PC-3 (cell line): ENCODE data around the gene WNT5A. TPM values are rescaled to one million over a fixed set of nuclear protein-coding genes. Genes with fewer than 3 reads are reported as not detected.
A peak's percentile ranks its signal among the peaks of the same experiment; 100 is the strongest.

Experiments used
- ATAC-seq: fragments of 200-7000 bp; cut with Tn5 transposase; 2 replicates; pipeline ENCODE4 v1.9.1; 2020; ENCODE audit warnings: mild to moderate bottlenecking, moderate library complexity
- BruUV-seq: library from RNA; stranded (reverse); fragments of 400-500 nt; replicated peaks from 2 replicates; lab custom pipeline; 2021; lab: Mats Ljungman, UMichigan
- CTCF ChIA-PET: fragments of 300-600 bp; sonication (Branson Sonifier 250); formaldehyde crosslinking; loops from one replicate; lab custom pipeline; 2022; ENCODE audit warnings: antibody characterized with exemption; lab: Charles Lee
- POLR2A ChIA-PET: fragments of 300-600 bp; sonication (Branson Sonifier 250); formaldehyde crosslinking; loops from one replicate; lab custom pipeline; 2022; ENCODE audit warnings: antibody characterized with exemption; ENCODE audit not compliant: unreplicated experiment; lab: Charles Lee
- DNase-seq: peaks from one replicate; pipeline ENCODE4 v3.0.0-alpha.2; 2015
- H2AFZ ChIP-seq: fragments of 300-600 bp; sonication (generic); 2 replicates; pipeline ENCODE4 v1.6.0; 2016; ENCODE audit warnings: antibody characterized with exemption, low read length
- H3F3A ChIP-seq: fragments of 300-600 bp; sonication (generic); one replicate; pipeline ENCODE4 v1.6.0; 2017; ENCODE audit warnings: antibody characterized with exemption, low read length, control low read depth, mild to moderate bottlenecking; ENCODE audit not compliant: unreplicated experiment
- H3K27ac ChIP-seq: fragments of 300-600 bp; sonication (generic); 2 replicates; pipeline ENCODE4 v1.5.1; 2016; ENCODE audit warnings: mild to moderate bottlenecking, low read length
- H3K27me3 ChIP-seq: fragments of 300-600 bp; sonication (generic); 2 replicates; pipeline ENCODE4 v1.6.1; 2016; ENCODE audit warnings: low read length, mixed read lengths
- H3K36me3 ChIP-seq: fragments of 300-600 bp; sonication (generic); 2 replicates; pipeline ENCODE4 v1.6.1; 2016; ENCODE audit warnings: low read depth, mixed run types, low read length, mixed read lengths
- H3K4me1 ChIP-seq: fragments of 300-600 bp; sonication (generic); 2 replicates; pipeline ENCODE4 v1.5.1; 2016; ENCODE audit warnings: low read length; ENCODE audit not compliant: insufficient read depth
- H3K4me2 ChIP-seq: fragments of 300-600 bp; sonication (generic); 2 replicates; pipeline ENCODE4 v1.6.0; 2016; ENCODE audit warnings: low read length
- H3K4me3 ChIP-seq: fragments of 300-600 bp; sonication (generic); 2 replicates; pipeline ENCODE4 v1.5.1; 2016; ENCODE audit warnings: mild to moderate bottlenecking, low read length, mixed read lengths
- H3K79me2 ChIP-seq: fragments of 300-600 bp; sonication (generic); 2 replicates; pipeline ENCODE4 v1.6.1; 2017; ENCODE audit warnings: low read length, mixed read lengths
- H3K9ac ChIP-seq: fragments of 300-600 bp; sonication (generic); 2 replicates; pipeline ENCODE4 v1.6.0; 2016; ENCODE audit warnings: mild to moderate bottlenecking, low read length
- H3K9me2 ChIP-seq: fragments of 300-600 bp; sonication (generic); replicated peaks from 2 replicates; pipeline ENCODE4 v1.6.1; 2016; ENCODE audit warnings: mixed run types, low read length, mixed read lengths
- H3K9me3 ChIP-seq: fragments of 300-600 bp; sonication (generic); 2 replicates; pipeline ENCODE4 v1.6.1; 2016; ENCODE audit warnings: low read length, mixed read lengths
- H4K20me1 ChIP-seq: fragments of 300-600 bp; sonication (generic); 2 replicates; pipeline ENCODE4 v1.6.1; 2016; ENCODE audit warnings: low read length, mixed read lengths
- CTCF ChIP-seq: fragments of 300-600 bp; sonication (generic); conservative IDR thresholded peaks from 2 replicates; pipeline ENCODE4 v1.5.1; 2017; ENCODE audit warnings: antibody characterized with exemption, low read depth, mild to moderate bottlenecking, low read length
- EZH2 ChIP-seq: fragments of 300-600 bp; sonication (generic); IDR thresholded peaks from one replicate; pipeline ENCODE4 v1.6.1; 2017; ENCODE audit warnings: antibody characterized with exemption, mild to moderate bottlenecking, low read length; ENCODE audit not compliant: unreplicated experiment
- EZH2phosphoT487 ChIP-seq: fragments of 300-600 bp; sonication (generic); IDR thresholded peaks from 2 replicates; pipeline ENCODE4 v1.6.1; 2018; ENCODE audit warnings: mild to moderate bottlenecking, antibody characterized with exemption, low read length, borderline replicate concordance
- intact Hi-C: fragments of 100-400 bp; cut with micrococcal nuclease; formaldehyde crosslinking; loops from 2 replicates; pipeline ENCODE4 v1.9.0; 2023
- total RNA-seq: library from RNA; depleted of rRNA; stranded (reverse); fragments of >200 nt; gene quantifications from 2 replicates; pipeline ENCODE4 v1.2.3, GENCODE V29; 2014

The WNT5A gene
- total RNA-seq, 1 experiment from 2014 or later: 21.8 TPM

GRCh38 chr3:55455915-55456314 lies 31.2 kb downstream of the WNT5A start:
- ChIA-PET CTCF (no interaction called here), POLR2A (no interaction called here)
- no peaks in the 10 kb centered on the region for H4K20me1 ChIP-seq
- no peak for ATAC-seq
- no peaks in the 10 kb centered on the region for H3F3A ChIP-seq
- intact Hi-C loops: loop anchor here (10.0 kb wide), 1 partner anchor 271 kb away; no protein-coding TSS in a partner anchor
- H2AFZ ChIP-seq: no peak overlapping the region
- no peaks in the 10 kb centered on the region for H3K79me2 ChIP-seq
- H3K4me1 ChIP-seq: no peaks in the 10 kb centered on the region
- TF ChIP-seq EZH2 (no peak), CTCF (no peak)
- H3K27ac ChIP-seq: no peak overlapping the region
- no peak overlapping the region for H3K4me3 ChIP-seq
- H3K9me2 ChIP-seq: no peaks in the 10 kb centered on the region
- BruUV-seq: no TSS peak
- no peaks in the 10 kb centered on the region for H3K36me3 ChIP-seq
- no peaks in the 10 kb centered on the region for H3K9me3 ChIP-seq
- no peaks in the 10 kb centered on the region for H3K27me3 ChIP-seq
- DNase-seq: no peak
- no peak overlapping the region for H3K4me2 ChIP-seq
- no peak overlapping the region for H3K9ac ChIP-seq

- Histone ChIP-seq H3K4me2 (no peak overlapping the region), H4K20me1 (no peaks in the 10 kb centered on the region), H3K79me2 (no peaks in the 10 kb centered on the region), H3F3A (no peaks in the 10 kb centered on the region), H2AFZ (no peak overlapping the region), H3K27ac (no peak overlapping the region), H3K27me3 (no peaks in the 10 kb centered on the region), H3K9me3 (no peaks in the 10 kb centered on the region), H3K36me3 (no peaks in the 10 kb centered on the region), H3K4me3 (no peak overlapping the region), H3K9me2 (no peaks in the 10 kb centered on the region; the same call in 1 of the 2 replicates), H3K9ac (no peak overlapping the region), H3K4me1 (peaks cover 4% of the 10 kb centered on the region; the same call in 1 of the 2 replicates)
- ChIA-PET POLR2A (no interaction called here), CTCF (no interaction called here)
- BruUV-seq: no TSS peak
- TF ChIP-seq EZH2 (no peak), EZH2phosphoT487 (no peak), CTCF (no peak)
- no peak for DNase-seq
- intact Hi-C loops: loop anchor here (10.0 kb wide), 1 partner anchor 270 kb away; no protein-coding TSS in a partner anchor
- ATAC-seq: 0 out of 2 replicates have a peak, but pooled peaks have one; percentile 15
Observed at GRCh38 chr3:55454611-55455010, 32.5 kb downstream of the WNT5A start.

GRCh38 chr3:55453886-55454496 lies 33.1 kb downstream of the WNT5A start:
- intact Hi-C loops: loop anchor here (10.0 kb wide), 1 partner anchor 269 kb away; no protein-coding TSS in a partner anchor
- Histone ChIP-seq H3K9me2 (no peaks in the 10 kb centered on the region; the same call in 1 of the 2 replicates), H4K20me1 (no peaks in the 10 kb centered on the region), H3K27ac (no peak overlapping the region), H3K4me1 (peaks cover 7% of the 10 kb centered on the region; the same call in 1 of the 2 replicates), H3K4me3 (no peak overlapping the region), H2AFZ (no peak overlapping the region), H3K36me3 (no peaks in the 10 kb centered on the region), H3F3A (no peaks in the 10 kb centered on the region), H3K9me3 (no peaks in the 10 kb centered on the region), H3K9ac (no peak overlapping the region), H3K27me3 (no peaks in the 10 kb centered on the region), H3K79me2 (no peaks in the 10 kb centered on the region), H3K4me2 (no peak overlapping the region)
- no TSS peak for BruUV-seq
- DNase-seq (no peak), ATAC-seq (no peak)
- ChIA-PET CTCF (no interaction called here), POLR2A (no interaction called here)
- no peak for TF ChIP-seq EZH2
- no peak for TF ChIP-seq EZH2phosphoT487
- TF ChIP-seq CTCF: no peak
